22Rv1 (cell line): Measurements from ENCODE around the gene RTTN.

Source experiments
- ZFX ChIP-seq: fragments of 450-650 bp; IDR thresholded peaks from 2 replicates; pipeline ENCODE4 v1.6.1; 2017; ENCODE audit warnings: antibody characterized with exemption, borderline replicate concordance
- TF ChIP-seq, protein P1 (sequence below): fragments of 450-650 bp; IDR thresholded peaks from 2 replicates; pipeline ENCODE4 v1.5.1; 2017; ENCODE audit warnings: mild to moderate bottlenecking

DNA sequence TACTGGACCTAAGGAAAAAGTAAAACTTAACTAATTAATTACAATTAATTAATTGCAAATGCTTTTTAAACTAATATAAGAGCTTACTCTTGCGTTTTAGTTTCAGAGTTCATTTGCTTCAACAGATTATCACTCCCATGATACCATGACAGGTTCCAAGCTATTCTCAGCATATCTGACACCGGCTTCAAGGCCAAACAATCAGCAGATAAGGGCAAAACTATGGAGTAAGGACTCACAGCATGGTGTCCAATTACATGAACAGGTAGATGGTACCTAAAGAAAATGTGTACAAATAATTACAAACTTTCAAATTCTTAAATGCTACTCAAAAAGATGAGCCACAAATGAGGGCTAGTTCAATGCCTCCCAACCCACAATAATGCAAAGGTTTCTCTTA, 77.2 kb downstream of the RTTN start:
- TF ChIP-seq, protein P1, sequence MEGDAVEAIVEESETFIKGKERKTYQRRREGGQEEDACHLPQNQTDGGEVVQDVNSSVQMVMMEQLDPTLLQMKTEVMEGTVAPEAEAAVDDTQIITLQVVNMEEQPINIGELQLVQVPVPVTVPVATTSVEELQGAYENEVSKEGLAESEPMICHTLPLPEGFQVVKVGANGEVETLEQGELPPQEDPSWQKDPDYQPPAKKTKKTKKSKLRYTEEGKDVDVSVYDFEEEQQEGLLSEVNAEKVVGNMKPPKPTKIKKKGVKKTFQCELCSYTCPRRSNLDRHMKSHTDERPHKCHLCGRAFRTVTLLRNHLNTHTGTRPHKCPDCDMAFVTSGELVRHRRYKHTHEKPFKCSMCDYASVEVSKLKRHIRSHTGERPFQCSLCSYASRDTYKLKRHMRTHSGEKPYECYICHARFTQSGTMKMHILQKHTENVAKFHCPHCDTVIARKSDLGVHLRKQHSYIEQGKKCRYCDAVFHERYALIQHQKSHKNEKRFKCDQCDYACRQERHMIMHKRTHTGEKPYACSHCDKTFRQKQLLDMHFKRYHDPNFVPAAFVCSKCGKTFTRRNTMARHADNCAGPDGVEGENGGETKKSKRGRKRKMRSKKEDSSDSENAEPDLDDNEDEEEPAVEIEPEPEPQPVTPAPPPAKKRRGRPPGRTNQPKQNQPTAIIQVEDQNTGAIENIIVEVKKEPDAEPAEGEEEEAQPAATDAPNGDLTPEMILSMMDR: no peak
- no peak for TF ChIP-seq ZFX
